SKM-1 (cell line): ENCODE measurements around the gene AAMP.

Experiments used
- DNase-seq: peaks from one replicate; lab custom pipeline; 2025; ENCODE audit not compliant: unreplicated experiment; lab: John Stamatoyannopoulos, UW

Gene AAMP

DNA sequence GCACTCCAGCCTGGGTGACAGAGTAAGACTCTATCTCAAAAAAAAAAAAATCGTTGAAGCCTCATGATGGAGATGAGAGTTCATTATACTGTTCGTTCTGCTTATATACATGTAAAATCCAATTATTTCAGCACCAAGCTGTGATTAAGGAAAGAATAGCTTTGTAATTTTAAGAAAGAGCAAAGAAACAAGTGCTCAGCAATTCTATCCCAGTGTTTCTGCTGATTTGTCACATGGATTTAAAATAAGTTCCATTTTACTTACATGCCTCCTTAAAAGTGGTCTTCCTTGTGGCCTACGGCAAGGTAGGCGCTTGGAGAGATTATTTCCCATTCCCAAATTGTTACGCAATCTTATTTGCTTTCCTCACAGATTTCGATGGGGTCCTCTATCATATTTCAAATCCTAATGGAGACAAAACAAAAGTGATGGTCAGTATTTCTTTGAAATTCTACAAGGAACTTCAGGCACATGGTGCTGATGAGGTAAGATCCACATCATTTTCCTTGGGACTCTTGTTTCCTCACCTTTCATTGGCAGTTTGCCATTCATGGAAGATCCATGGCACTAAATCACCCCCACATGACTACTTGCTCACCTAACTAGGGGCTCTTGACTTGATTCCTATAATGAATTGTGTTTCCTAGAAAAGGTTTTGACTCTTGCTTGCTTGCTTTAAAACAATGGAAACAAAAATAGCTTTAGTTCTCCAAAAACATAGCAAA lies 41.4 kb downstream of the AAMP start:
- DNase-seq: no peak

- no peak for DNase-seq
Measured at GRCh38 chr2:218226903-218227302, 43.0 kb downstream of the AAMP start.

GRCh38 chr2:218224186-218224585 lies 45.8 kb downstream of the AAMP start:
- no peak for DNase-seq

- no peak for DNase-seq
Measured at GRCh38 chr2:218223046-218223445, 46.9 kb downstream of the AAMP start.

DNA sequence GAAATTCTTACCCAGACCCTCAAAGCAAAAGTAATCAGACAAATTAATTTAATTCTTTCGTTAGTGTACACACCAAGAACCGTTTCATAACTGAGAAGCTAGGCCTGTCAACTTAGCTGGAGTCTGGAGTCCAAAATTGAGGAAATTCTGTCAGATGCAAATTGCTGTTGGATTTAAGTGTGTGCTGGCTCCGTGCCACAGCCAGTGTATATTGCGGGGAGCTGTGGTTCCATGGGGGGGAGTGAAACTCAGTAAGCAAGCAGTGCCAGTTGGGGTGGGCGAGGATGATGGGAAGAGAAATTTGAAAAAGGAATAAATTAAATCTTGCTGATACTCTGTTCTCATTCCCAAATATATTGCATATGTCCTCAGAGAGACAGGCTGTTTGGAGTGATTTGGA lies 48.9 kb downstream of the AAMP start:
- DNase-seq: no peak

DNA sequence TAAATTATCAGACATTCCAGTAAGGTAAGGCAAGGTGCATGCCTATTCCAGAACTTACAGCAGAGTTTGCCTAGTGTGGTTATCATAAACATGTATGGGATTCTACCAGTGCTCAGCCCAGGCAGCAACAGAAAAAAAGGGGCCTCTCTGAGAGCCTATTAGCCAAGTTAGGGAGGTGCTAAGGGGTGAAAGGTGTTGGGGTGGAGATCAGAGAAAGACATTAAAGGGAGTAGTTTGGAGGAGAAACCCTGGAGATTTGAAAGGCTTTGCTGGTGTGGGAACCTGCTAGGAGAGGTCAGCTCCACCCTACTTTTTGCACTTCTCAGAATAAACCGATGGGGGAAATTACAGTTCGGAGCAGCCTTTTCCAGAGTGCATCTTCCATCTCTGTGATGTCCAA lies 50.0 kb downstream of the AAMP start:
- DNase-seq: no peak

DNA sequence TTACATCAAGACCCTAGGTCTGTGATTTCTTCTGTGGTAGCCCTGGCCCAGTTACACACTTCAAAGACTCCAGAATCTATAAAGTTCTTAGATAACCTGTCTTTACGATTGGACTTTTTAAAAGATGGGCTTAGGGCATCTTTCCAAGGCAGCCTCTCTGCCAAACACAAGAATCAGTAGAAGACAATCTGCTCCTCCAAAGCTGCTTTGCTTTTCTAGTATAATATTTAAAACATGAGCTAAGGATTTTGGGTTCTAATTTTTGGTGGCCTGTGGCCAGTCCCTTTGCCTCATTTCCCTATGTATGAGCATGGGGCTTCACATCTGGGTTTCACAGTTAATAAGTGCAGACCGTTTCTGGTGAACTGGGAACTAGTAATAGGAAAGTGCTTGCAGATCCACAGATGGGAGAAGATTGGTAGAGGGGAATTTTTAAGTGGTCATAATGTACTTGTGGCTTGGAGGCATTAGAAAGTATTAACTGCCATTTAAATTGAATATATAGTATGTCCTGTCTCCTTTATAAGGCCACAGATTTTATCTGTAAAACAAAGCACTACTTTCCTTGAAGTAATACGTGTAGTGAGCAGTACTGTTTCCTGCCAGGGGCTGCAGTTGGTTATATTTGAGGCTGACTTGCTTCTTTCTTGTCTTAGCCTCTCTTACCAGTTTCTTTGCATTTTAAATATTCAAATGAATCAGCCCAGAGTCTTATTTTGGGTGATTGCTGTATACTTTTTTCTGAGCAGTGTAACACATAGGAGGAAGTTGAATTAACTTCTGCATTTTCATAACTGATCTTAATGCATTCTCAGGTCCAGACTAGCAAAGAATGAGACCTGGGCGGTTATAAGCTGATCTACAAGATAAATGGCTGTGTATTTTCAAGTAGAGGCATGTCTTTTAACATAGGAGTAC lies 51.4 kb downstream of the AAMP start:
- peak; percentile 59 for DNase-seq

DNA sequence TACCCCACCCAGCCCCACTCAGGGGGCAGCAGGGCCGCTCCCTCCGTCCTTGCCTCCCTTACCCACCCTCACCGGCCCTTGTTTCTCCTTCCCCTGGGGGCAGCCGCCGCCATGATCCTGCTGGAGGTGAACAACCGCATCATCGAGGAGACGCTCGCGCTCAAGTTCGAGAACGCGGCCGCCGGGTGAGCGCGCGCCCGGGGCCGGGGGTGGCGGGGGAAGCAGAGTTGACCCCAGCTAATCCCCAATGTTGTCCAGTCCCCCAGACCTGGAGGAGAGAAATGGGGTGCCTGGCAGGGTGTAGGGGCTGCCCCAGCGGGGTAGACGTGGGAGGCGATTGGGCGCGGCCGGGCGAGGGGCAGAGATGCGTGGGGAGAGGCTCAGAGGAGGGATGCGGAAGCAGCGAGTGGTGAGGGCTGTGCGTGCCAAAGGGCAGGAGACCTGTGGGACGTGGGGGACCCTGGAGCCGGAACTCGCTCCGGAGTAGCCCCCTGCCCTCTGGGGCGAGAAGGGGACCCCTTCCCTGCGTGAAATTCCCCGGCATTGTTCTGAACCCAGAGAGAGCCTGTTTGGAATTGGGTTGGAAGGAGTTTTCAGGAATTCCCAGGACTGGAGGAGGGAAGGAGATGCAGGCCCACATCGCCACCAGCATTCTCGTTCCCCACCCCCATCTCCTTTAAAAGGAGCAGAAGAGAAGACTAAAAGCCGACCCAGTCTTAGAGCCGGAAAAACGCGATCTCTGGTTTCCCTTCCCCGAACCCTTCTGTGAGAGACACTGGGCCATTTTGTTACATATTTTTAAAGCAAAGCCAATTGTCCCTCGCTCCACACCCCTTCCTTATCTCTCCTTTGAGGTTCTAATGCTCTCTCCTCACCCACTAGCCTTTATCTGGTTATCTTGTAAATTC lies 52.3 kb downstream of the AAMP start:
- DNase-seq: no peak

DNA sequence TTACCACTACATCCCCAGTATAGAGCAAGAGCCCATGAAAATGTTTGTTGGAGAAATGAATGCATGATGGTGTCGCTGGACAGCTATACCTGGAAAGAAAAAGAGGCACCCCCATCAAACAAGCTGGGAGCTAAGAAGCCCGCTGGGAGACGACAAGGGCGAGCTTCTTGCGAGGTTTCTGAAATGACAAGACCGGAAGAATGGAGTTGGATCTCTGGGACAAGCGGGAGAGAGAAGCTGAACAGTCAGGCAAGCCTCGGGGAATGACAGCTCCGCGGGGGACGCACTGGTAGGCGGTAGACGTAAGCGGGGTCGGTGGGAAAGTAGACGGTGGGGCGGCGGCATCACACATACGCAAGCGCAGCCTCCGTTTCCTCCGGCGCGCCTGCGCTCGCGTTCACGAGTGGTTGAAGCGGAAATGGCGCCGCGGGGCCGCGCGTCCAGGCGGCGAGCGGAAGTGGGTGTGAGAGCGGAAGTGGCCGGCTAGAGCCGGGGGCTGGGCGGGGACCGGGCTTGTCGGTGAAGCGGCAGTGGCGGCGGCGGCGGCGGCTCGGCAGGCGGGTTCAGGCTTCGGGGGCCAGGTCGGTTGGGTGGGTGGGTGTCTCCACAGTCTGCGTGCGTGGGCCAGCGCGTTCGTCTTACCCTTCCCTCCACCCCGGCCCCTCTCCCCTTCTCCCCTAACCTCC lies 53.1 kb downstream of the AAMP start, which contains the start of gene ARPC2:
Gene ARPC2, plus strand, starts transcription at position 516 of the 686 bp plus-strand sequence. CDS start 282 bp downstream, outside the sequence.
- DNase-seq: peak; percentile 89

- DNase-seq: no peak
Measured at GRCh38 chr2:218216336-218216673, 53.6 kb downstream of the AAMP start.
